H1 (cell line): ENCODE results near the gene SOX12. TPM values are rescaled to one million over a fixed set of nuclear protein-coding genes. Genes with fewer than 3 reads are reported as not detected.
"Not testable (repeated sequence)": the region's sequence is repeated elsewhere in the genome, so short reads cannot be mapped to it uniquely, and the experiment has no call there.

Source experiments
- CTCF ChIA-PET: fragments of 300-600 bp; sonication (Branson Sonifier 250); formaldehyde crosslinking; loops from one replicate; lab custom pipeline; 2021; ENCODE audit not compliant: partially characterized antibody; lab: Charles Lee
- POLR2A ChIA-PET: fragments of 300-600 bp; sonication (Branson Sonifier 250); formaldehyde crosslinking; loops from one replicate; lab custom pipeline; 2021; ENCODE audit warnings: inconsistent platforms; ENCODE audit not compliant: partially characterized antibody; lab: Charles Lee
- DNase-seq, 2 experiments: peaks; one replicate each; pipeline versions ENCODE4 v3.0.0 to v3.0.0-alpha.2; 2010 to 2022; ENCODE audit warnings: low spot score in 2 of 2, low read depth in 1 of 2, mixed read lengths in 1 of 2
- FAIRE-seq: peaks from 2 replicates; lab custom pipeline; 2011; peaks lifted over from hg19 to GRCh38; lab: Jason Lieb, UNC
- H2AFZ ChIP-seq: 2 replicates; pipeline ENCODE4 v1.8.1; 2012; ENCODE audit warnings: low read length, inconsistent platforms
- H2AK5ac ChIP-seq: 2 replicates; pipeline ENCODE4 v1.6.1; 2013; ENCODE audit warnings: low read depth, low read length
- H2BK120ac ChIP-seq: replicated peaks from 2 replicates; pipeline ENCODE3; 2013; ENCODE audit warnings: low read depth, low read length, inconsistent platforms
- H2BK12ac ChIP-seq: 2 replicates; pipeline ENCODE4 v1.6.1; 2013; ENCODE audit warnings: low read depth, low read length
- H2BK15ac ChIP-seq: 2 replicates; pipeline ENCODE4 v1.6.1; 2013; ENCODE audit warnings: low read length
- H2BK20ac ChIP-seq: 2 replicates; pipeline ENCODE4 v1.6.1; 2013; ENCODE audit warnings: low read length
- H2BK5ac ChIP-seq: 2 replicates; pipeline ENCODE4 v1.6.1; 2013; ENCODE audit warnings: low read depth, low read length
- H3K14ac ChIP-seq: 2 replicates; pipeline ENCODE4 v1.6.1; 2013; ENCODE audit warnings: inconsistent platforms; ENCODE audit not compliant: insufficient read length
- H3K18ac ChIP-seq: 2 replicates; pipeline ENCODE4 v1.6.1; 2013; ENCODE audit warnings: low read length; ENCODE audit errors: extremely low read depth
- H3K23ac ChIP-seq: 2 replicates; pipeline ENCODE4 v1.6.1; 2013; ENCODE audit warnings: inconsistent platforms; ENCODE audit not compliant: insufficient read length
- H3K23me2 ChIP-seq: 2 replicates; pipeline ENCODE4 v1.6.1; 2013; ENCODE audit warnings: low read depth, low read length
- H3K27ac ChIP-seq: 2 replicates; pipeline ENCODE4 v1.6.1; 2011; ENCODE audit warnings: low read depth, low read length, inconsistent platforms
- H3K27me3 ChIP-seq, 4 experiments: replicated peaks in 1 of 4; 1 replicate in 1 of 4; 2 replicates in 3 of 4; pipeline versions ENCODE4 v1.6.1 to v1.8.1; 2011 to 2013; ENCODE audit warnings: low read length in 3 of 4, mild to moderate bottlenecking in 3 of 4, inconsistent platforms in 2 of 4, mixed read lengths in 2 of 4, moderate library complexity in 1 of 4; ENCODE audit not compliant: control insufficient read depth in 3 of 4, insufficient read depth in 3 of 4; ENCODE audit errors: extremely low read depth in 1 of 4
- H3K36me3 ChIP-seq, 4 experiments: 2 replicates each; pipeline versions ENCODE4 v1.6.1 to v1.8.1; 2011 to 2013; ENCODE audit warnings: mild to moderate bottlenecking in 4 of 4, low read length in 3 of 4, moderate library complexity in 2 of 4, control low read depth in 1 of 4, inconsistent platforms in 1 of 4; ENCODE audit not compliant: insufficient read depth in 4 of 4, control insufficient read depth in 2 of 4
- H3K4ac ChIP-seq: replicated peaks from 2 replicates; pipeline ENCODE3; 2013; ENCODE audit warnings: low read length, low read depth, mixed read lengths, inconsistent platforms; ENCODE audit not compliant: insufficient read length
- H3K4me1 ChIP-seq, 4 experiments: replicated peaks in 1 of 4; 1 replicate in 1 of 4; 2 replicates in 3 of 4; pipeline versions ENCODE4 v1.6.1 to v1.8.1; 2011 to 2013; ENCODE audit warnings: low read length in 3 of 4, inconsistent platforms in 2 of 4, mixed read lengths in 1 of 4; ENCODE audit not compliant: insufficient read depth in 4 of 4, control insufficient read depth in 3 of 4
- H3K4me2 ChIP-seq, 2 experiments: 2 replicates each; pipeline versions ENCODE4 v1.6.1 to v1.8.1; 2011 to 2013; ENCODE audit warnings: low read depth in 2 of 2, low read length in 2 of 2, control low read depth in 1 of 2, inconsistent platforms in 1 of 2, mild to moderate bottlenecking in 1 of 2; ENCODE audit not compliant: insufficient read depth in 1 of 2
- H3K4me3 ChIP-seq, 4 experiments: fragments of 200-600, 300-600 bp in 1 of 4; sonication (generic), shearing (Covaris generic), sonication (Bioruptor Twin) in 1 of 4; 2 replicates each; pipeline versions ENCODE4 v1.5.1 to v1.8.1; 2011 to 2016; ENCODE audit warnings: low read length in 4 of 4, low read depth in 3 of 4, control low read depth in 2 of 4, inconsistent platforms in 2 of 4, mild to moderate bottlenecking in 2 of 4, mixed read lengths in 1 of 4, moderate library complexity in 1 of 4; ENCODE audit not compliant: insufficient read depth in 2 of 4; ENCODE audit errors: extremely low read depth in 1 of 4
- H3K56ac ChIP-seq: replicated peaks from 2 replicates; pipeline ENCODE3; 2013; ENCODE audit warnings: low read depth, mild to moderate bottlenecking, mixed read lengths, low read length, inconsistent platforms; ENCODE audit not compliant: insufficient read length
- H3K79me1 ChIP-seq: 2 replicates; pipeline ENCODE4 v1.6.1; 2013; ENCODE audit warnings: low read depth, low read length, control low read depth
- H3K79me2 ChIP-seq, 2 experiments: 2 replicates each; pipeline versions ENCODE4 v1.6.1 to v1.8.1; 2012 to 2013; ENCODE audit warnings: low read length in 2 of 2, mild to moderate bottlenecking in 2 of 2, inconsistent platforms in 1 of 2; ENCODE audit not compliant: insufficient read depth in 2 of 2, control insufficient read depth in 1 of 2
- H3K9ac ChIP-seq, 4 experiments: replicated peaks in 1 of 4; 1 replicate in 1 of 4; 2 replicates in 3 of 4; pipeline versions ENCODE4 v1.6.1 to v1.8.1; 2011 to 2013; ENCODE audit warnings: low read depth in 3 of 4, low read length in 3 of 4, control low read depth in 2 of 4, mild to moderate bottlenecking in 2 of 4, moderate library complexity in 2 of 4, inconsistent platforms in 1 of 4; ENCODE audit errors: extremely low read depth in 1 of 4
- H3K9me3 ChIP-seq, 2 experiments: 2 replicates each; pipeline versions ENCODE4 v1.6.1 to v1.8.1; 2012 to 2013; ENCODE audit warnings: mild to moderate bottlenecking in 2 of 2, moderate library complexity in 2 of 2, control low read depth in 1 of 2, inconsistent platforms in 1 of 2, low read depth in 1 of 2, low read length in 1 of 2, mixed read lengths in 1 of 2; ENCODE audit not compliant: insufficient read depth in 2 of 2
- H4K20me1 ChIP-seq, 2 experiments: replicated peaks in 1 of 2; 2 replicates each; pipeline versions ENCODE3 to v1.8.1; 2011 to 2013; ENCODE audit warnings: inconsistent platforms in 2 of 2, low read length in 2 of 2, mild to moderate bottlenecking in 1 of 2; ENCODE audit not compliant: insufficient read depth in 2 of 2, control insufficient read depth in 1 of 2
- H4K5ac ChIP-seq: 2 replicates; pipeline ENCODE4 v1.6.1; 2013; ENCODE audit warnings: low read length, low read depth, mixed read lengths, inconsistent platforms; ENCODE audit not compliant: insufficient read length
- H4K8ac ChIP-seq: 2 replicates; pipeline ENCODE4 v1.8.0; 2013; ENCODE audit warnings: mild to moderate bottlenecking, moderate library complexity, low read length, inconsistent platforms; ENCODE audit not compliant: insufficient read depth; ENCODE audit errors: extremely low read depth
- H4K91ac ChIP-seq: replicated peaks from 2 replicates; pipeline ENCODE3; 2013; ENCODE audit warnings: low read length, mixed read lengths, inconsistent platforms; ENCODE audit not compliant: insufficient read length
- BCL11A ChIP-seq, 2 experiments: IDR thresholded peaks; one replicate each; pipeline ENCODE4 v1.6.1; 2011; ENCODE audit warnings: low read depth in 2 of 2, low read length in 2 of 2, mild to moderate bottlenecking in 2 of 2
- CEBPB ChIP-seq: IDR thresholded peaks from 2 replicates; pipeline ENCODE4 v1.6.1; 2012; ENCODE audit warnings: low read depth, low read length
- RAD21 ChIP-seq, 2 experiments: IDR thresholded peaks in 1 of 2; conservative IDR thresholded peaks in 1 of 2; 2 replicates each; pipeline ENCODE4 v1.6.1; 2011; ENCODE audit warnings: low read depth in 2 of 2, low read length in 2 of 2, improper control_type of control experiment in 1 of 2, inconsistent platforms in 1 of 2, mild to moderate bottlenecking in 1 of 2, moderate library complexity in 1 of 2
- RFX5 ChIP-seq: IDR thresholded peaks from 2 replicates; pipeline ENCODE4 v1.6.1; 2011; ENCODE audit warnings: low read depth, low read length, improper control_type of control experiment, borderline replicate concordance
- SAP30 ChIP-seq: fragments of 300-600 bp; sonication (generic); IDR thresholded peaks from 2 replicates; pipeline ENCODE4 v1.7.1; 2012; ENCODE audit warnings: low read length, moderate library complexity, mild to moderate bottlenecking, inconsistent platforms; ENCODE audit not compliant: insufficient read depth, insufficient replicate concordance
- WGBS, 2 experiments: shearing (Covaris generic) in 1 of 2; methylation state at CpG; one replicate each; pipeline versions ENCODE4 v1.1.6 to v1.1.7; 2013 to 2015; ENCODE audit warnings: low lambda C conversion rate in 2 of 2, mixed read lengths in 2 of 2, inconsistent platforms in 1 of 2, low coverage in 1 of 2, missing lambda C conversion rate in 1 of 2; ENCODE audit not compliant: insufficient replicate concordance in 2 of 2, insufficient coverage in 1 of 2, insufficient read length in 1 of 2; ENCODE audit errors: extremely low coverage in 1 of 2, missing lambda C conversion rate in 1 of 2; 5-methylcytosine and 5-hydroxymethylcytosine counted together
- polyA plus RNA-seq, 7 experiments: library from polyadenylated mRNA; depleted of rRNA in 3 of 7; stranded (reverse) in 5 of 7; unstranded in 2 of 7; fragments of >200 nt in 5 of 7; fragments of 200-250 nt in 2 of 7; gene quantifications; 1 replicate in 5 of 7; 2 replicates in 1 of 7; 4 replicates in 1 of 7; pipeline versions ENCODE4 v1.2.1 to v1.2.3, GENCODE V29; 2011 to 2013; ENCODE audit warnings: missing spikeins in 2 of 7, mixed read lengths in 2 of 7
- total RNA-seq: library from RNA; stranded (reverse); fragmentation: NEBNext Ultra II Directional; extraction: Animal tissue kit (Norgen Biotek cat#: 25700); gene quantifications from 2 replicates; pipeline ENCODE4 v1.2.1, GENCODE V29; 2021

SOX12 gene
- total and polyA plus RNA-seq, 2 of the 8 experiments (the other 6 are each of a cell fraction or from before 2014, with no cell fraction given) = 6.4 to 63.0 TPM

DNA sequence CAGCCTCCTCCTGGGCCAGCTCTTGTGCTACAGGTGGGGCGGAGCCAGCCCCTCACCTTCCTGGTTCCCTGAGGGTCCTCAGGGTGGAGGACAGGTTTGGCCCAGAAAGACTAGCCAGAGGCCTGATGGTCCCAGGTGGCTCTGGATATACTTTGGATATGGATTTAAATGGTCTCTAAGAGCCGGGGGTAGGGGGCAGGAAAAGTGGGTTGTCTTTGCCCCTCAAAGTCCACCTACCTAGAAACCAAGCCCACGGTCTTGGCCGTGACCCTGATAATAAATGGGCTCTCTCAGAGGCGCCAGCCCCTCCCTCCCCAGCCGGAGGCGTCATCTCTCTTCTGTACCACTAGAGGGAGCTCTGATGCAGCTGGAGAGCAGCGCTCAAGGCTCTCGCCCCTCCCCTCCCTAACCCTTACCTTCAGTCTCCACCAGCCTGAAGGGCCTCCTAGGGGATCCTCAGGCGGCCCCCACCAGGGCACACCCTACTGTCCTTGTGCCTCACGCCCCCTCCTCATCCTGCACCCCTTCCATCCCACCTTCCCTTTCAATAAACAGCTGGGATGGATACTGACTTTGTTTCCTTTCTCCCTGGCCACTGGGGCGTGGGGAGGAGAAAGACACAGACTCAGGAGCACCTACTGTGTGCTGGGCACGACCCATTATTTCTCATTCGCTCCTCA lies 29.1 kb downstream of the SOX12 start (continued):
- peak; percentile 97 for TF ChIP-seq RAD21 (IDR thresholded peaks at IDR 0.05 in 1 of 2, conservative IDR thresholded peaks at IDR 0.05 in 1 of 2; ENCODE audit: low read depth in 2 of 2, low read length in 2 of 2)
- no peak for TF ChIP-seq BCL11A (IDR thresholded peaks at IDR 0.05; ENCODE audit: low read depth in 2 of 2, low read length in 2 of 2)
- TF ChIP-seq CEBPB = no peak
- no peak for TF ChIP-seq RFX5
- TF ChIP-seq SAP30 = no peak

DNA sequence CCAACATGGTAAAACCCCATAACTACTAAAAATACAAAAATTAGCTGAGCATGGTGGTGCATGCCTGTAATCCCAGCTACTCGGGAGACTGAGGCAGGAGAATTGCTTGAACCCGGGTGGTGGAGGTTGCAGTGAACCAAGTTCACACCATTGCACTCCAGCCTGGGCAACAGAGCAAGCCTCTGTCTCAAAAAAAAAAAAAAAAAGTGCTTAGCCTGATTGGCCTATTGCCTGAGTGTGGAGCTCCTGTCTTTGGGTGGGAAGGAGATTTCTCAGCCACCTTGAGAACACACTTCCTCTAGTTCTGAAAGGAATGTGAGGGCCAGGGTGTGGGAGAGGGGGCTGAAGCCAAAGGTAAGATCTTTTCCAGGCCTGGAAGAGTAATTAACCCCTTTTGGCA lies 30.8 kb downstream of the SOX12 start:
- not testable (repeated sequence) for H3K79me1 ChIP-seq, H2BK12ac ChIP-seq, H3K4me1 ChIP-seq, H3K14ac ChIP-seq, H4K91ac ChIP-seq, H3K4ac ChIP-seq, H3K23ac ChIP-seq, H3K36me3 ChIP-seq, H3K4me3 ChIP-seq, H2BK20ac ChIP-seq, H2AK5ac ChIP-seq, H4K8ac ChIP-seq, DNase-seq, H3K56ac ChIP-seq, H3K18ac ChIP-seq, H4K20me1 ChIP-seq, H2AFZ ChIP-seq, H3K9me3 ChIP-seq, H3K9ac ChIP-seq, H4K5ac ChIP-seq, H3K23me2 ChIP-seq, FAIRE-seq, H2BK15ac ChIP-seq, H3K27ac ChIP-seq, H2BK120ac ChIP-seq, H3K4me2 ChIP-seq, H3K27me3 ChIP-seq, H3K79me2 ChIP-seq, H2BK5ac ChIP-seq
- POLR2A ChIA-PET = interaction anchor here (0.8 to 2.1 kb wide), 6 partner anchors 10 to 125 kb away, joined by 3 to 9 read pairs (median 4); partner anchors contain the start of gene TRIB3
- CTCF ChIA-PET = interaction anchor here (0.6 to 4.7 kb wide), 13 partner anchors 7 to 132 kb away, joined by 3 to 52 read pairs (median 16); no protein-coding TSS in a partner anchor
- WGBS, 2 experiments = 94% methylated on average over 2 of the region's 2 CpGs; no CpG with 5 or more reads in 1 of the 2 experiments
